ENCODE data around the gene ZNFX1.
A peak's percentile ranks its signal among the peaks of the same experiment; 100 is the strongest.
"Not testable (repeated sequence)": the region's sequence is repeated elsewhere in the genome, so short reads cannot be mapped to it uniquely, and the experiment has no call there.

Gene ZNFX1

DNA sequence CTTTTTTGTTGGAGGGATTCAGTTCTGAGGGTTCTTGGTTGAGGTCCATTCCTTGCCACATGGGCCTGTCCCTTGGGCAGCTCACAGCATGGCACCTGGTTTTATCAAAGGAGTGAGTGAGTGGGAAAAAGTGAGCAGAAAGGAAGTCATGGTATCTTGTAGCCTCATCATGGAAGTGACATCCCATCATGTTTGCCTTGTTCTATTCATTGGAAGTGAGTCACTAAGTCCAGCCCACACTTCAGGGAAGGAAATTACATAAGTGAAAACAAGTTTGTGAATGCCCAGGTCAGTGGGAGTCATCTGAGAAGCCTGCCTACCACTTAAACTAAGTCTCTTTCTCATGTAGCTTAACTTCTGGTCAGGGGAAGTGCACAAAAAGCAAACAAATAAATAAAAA lies 32.8 kb upstream of the ZNFX1 start:
- DNase-seq (ENCODE audit: low read depth in 1 of 2, low spot score in 1 of 2), result no peak
- in situ Hi-C loops (cut with HindIII; ENCODE audit: low pct_unique_long_range_greater_than_20kb, low sequenced_read_pairs), result no loop called here
- TF ChIP-seq JUND (IDR thresholded peaks at IDR 0.05; ENCODE audit: low read depth), result no peak

DNA sequence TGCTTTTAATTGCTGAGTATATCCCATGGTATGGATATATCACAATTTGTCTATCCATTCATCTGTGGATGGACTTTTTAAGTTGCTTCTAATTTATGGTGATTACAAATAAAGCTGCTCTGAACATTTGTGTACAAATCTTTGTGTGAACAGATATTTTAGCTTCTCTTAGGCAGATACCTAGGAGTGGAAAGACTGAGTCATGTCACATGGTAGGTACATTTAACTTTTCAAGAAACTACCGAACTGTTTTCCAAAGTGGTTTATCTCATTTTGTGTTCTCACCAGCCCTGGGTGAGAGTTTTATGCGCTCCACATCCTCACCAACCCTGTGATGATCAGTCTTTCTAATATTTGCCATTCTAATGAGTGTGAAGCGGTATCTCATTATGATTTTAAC lies 31.0 kb upstream of the ZNFX1 start:
- in situ Hi-C loops (cut with HindIII; ENCODE audit: low pct_unique_long_range_greater_than_20kb, low sequenced_read_pairs), result no loop called here
- TF ChIP-seq JUND (IDR thresholded peaks at IDR 0.05; ENCODE audit: low read depth), result no peak
- no peak for DNase-seq (ENCODE audit: low read depth in 1 of 2, low spot score in 1 of 2)

DNA sequence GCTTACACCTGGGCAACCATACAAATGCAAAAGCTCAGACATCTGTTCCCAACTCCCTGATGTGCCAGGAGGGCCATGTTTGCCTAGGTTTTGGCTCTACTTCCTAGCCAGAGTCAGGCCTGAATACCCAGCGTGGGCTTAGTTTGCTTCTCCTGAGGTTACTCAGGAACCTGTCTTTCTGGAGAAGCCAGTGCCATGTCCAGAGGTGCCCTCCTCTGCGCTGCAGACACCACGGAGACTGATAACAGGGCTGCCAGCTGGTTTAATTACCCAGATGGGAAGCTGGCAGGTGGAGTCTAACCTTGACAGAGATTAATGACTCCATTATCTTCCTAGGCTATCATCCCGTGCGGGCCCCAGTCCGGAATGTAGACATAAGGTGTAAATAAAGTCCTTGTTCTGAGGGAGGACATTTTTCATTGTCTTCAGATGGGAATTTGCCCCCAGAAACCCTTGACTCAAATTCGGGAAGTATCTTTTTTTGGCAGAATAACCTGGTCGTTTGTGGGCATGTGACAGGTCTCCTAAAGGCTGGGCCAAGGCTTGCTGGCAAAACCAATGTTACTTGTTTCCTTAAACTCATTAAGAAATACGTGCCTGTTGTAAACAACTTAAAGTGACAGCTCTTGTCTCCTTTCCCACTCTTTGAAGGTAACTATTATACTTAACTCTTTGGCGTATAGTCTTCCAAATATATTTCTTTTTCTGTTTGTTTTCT lies 29.2 kb upstream of the ZNFX1 start:
- TF ChIP-seq JUND (IDR thresholded peaks at IDR 0.05; ENCODE audit: low read depth), result no peak

GRCh38 chr20:49303065-49303552 lies 25.3 kb upstream of the ZNFX1 start:
- no peak for DNase-seq (ENCODE audit: low read depth in 1 of 2, low spot score in 1 of 2)
- no peak for TF ChIP-seq JUND (IDR thresholded peaks at IDR 0.05; ENCODE audit: low read depth)
- in situ Hi-C loops (cut with HindIII; ENCODE audit: low pct_unique_long_range_greater_than_20kb, low sequenced_read_pairs), result no loop called here

More for the DNA sequence above, 29.2 kb upstream of the ZNFX1 start:
- DNase-seq (ENCODE audit: low read depth in 1 of 2, low spot score in 1 of 2), result peak in 1 of 2 experiments; percentile 71
- in situ Hi-C loops (cut with HindIII; ENCODE audit: low pct_unique_long_range_greater_than_20kb, low sequenced_read_pairs), result no loop called here

DNA sequence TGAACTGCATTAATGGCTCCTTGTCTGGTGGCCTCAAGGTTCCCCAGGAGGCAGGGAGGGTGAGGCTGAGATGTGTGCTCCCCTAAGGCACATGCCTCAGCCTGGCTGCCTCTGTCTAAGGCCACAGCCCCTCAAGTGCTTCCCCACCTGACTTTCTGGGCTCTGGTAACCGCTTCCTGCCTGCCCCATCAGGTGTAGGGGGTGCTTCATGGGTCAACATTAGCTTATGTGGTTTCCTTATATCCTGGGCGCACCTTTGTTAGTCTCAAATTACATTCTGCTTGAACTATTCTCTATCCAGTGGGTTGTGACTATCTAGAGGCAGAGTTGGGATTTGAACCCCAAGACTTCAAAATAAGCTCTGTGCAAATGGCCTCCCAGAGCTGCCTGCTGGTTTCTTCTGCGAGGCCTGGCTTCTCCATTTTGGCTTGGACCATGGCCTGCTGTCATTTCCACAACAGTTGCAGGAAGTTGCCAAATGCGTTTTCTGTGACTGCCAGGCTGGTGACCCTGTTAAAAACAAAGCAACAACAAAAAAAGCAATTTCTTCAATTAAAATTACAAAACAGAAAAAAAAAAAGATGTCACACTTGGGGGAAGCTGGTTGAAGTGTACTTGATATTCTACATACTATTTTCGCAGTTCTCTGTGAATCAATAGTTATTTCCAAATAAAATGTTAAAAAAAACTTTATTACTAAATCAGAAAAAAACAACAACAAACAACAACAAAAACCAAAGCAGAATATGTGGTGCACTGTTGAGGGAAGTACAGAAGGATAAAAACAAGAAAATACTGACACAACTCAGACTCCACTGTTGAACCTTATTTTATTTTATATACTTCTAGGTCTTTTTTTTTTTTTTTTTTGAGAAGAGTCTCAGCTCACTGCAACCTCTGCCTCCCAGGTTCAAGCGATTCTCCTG lies 20.0 kb upstream of the ZNFX1 start:
- in situ Hi-C loops (cut with HindIII; ENCODE audit: low pct_unique_long_range_greater_than_20kb, low sequenced_read_pairs), result no loop called here
- DNase-seq (ENCODE audit: low read depth in 1 of 2, low spot score in 1 of 2), result no peak
- TF ChIP-seq JUND (IDR thresholded peaks at IDR 0.05; ENCODE audit: low read depth), result no peak

DNA sequence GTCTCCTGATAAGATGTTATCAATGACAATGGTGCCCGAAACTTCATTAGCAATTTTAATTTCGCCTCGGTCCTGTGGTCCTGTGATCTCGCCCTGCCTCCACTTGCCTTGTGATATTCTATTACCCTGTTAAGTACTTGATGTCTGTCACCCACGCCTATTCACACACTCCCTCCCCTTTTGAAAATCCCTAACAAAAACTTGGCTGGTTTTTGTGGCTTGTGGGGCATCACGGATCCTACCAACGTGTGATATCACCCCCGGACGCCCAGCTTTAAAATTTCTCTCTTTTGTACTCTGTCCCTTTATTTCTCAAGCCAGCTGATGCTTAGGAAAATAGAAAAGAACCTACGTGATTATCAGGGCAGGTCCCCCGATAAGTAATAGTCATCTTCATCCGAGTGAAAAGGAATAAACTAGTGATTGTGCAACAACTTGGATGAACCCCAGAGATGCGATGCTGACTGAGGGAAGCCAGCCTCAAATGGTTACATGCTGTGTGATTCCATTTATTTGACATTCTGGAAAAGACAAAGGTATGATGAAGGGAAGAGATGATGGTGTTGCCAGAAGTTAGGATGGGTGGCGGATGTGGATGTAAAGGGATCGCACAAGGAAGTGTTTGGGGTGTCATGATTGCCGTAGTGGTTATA lies 16.3 kb upstream of the ZNFX1 start:
- in situ Hi-C loops (cut with HindIII; ENCODE audit: low pct_unique_long_range_greater_than_20kb, low sequenced_read_pairs); DNase-seq (ENCODE audit: low read depth in 1 of 2, low spot score in 1 of 2): not testable (repeated sequence)

DNA sequence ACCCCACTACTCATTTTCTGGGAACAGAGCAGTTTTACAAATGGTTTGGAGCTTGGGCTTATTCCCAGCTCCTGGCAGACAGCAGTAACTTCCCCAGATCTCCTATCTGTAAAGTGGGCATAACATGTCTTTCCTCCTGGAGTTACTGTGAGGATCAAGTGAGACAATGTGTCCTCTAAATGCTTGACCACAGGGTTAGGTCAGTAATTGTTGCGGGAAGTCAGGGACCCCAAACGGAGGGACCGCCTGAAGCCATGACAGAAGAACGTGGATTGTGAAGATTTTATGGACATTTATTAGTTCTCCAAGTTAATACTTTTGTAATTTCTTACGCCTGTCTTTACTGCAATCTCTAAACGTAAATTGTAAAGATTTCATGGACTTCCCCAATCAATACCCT lies 15.3 kb upstream of the ZNFX1 start:
- in situ Hi-C loops (cut with HindIII; ENCODE audit: low pct_unique_long_range_greater_than_20kb, low sequenced_read_pairs), result no loop called here
- DNase-seq (ENCODE audit: low read depth in 1 of 2, low spot score in 1 of 2), result no peak
- TF ChIP-seq JUND (IDR thresholded peaks at IDR 0.05; ENCODE audit: low read depth), result no peak

- in situ Hi-C loops (cut with HindIII; ENCODE audit: low pct_unique_long_range_greater_than_20kb, low sequenced_read_pairs), result no loop called here
- TF ChIP-seq JUND (IDR thresholded peaks at IDR 0.05; ENCODE audit: low read depth), result no peak
- DNase-seq (ENCODE audit: low read depth in 1 of 2, low spot score in 1 of 2), result no peak
These were observed 14.2 kb upstream of the ZNFX1 start for GRCh38 chr20:49292010-49292409.

- no peak for DNase-seq (ENCODE audit: low read depth in 1 of 2, low spot score in 1 of 2)
- in situ Hi-C loops (cut with HindIII; ENCODE audit: low pct_unique_long_range_greater_than_20kb, low sequenced_read_pairs), result no loop called here
- no peak for TF ChIP-seq JUND (IDR thresholded peaks at IDR 0.05; ENCODE audit: low read depth)
These were observed 13.3 kb upstream of the ZNFX1 start for GRCh38 chr20:49291200-49291599.

DNA sequence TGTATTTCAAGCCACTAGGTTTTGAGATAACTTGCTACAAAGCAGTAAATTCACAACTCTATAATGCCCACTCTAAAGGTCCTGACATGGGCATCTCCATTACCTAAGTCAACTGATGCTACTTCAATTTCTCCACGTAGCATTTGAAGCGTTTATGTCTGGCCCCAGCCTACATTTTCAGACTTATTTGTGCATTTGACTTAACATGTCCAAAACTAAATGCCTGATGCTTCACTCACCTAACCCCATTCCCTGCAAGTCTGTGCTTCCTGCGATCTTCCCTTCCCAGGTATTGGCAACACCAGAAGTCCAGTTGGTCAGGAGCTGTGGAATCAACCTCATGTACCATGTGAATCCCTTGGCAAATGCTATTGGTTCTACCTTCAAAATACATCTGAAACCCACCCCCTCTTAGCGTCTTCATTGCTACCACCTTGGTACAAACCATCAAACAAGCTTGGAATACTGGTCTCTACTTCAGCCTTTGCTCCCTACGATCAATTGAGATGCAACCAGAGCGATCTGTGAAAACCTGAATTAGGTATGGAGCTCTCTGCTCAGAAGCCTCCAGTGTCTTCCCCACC lies 12.8 kb upstream of the ZNFX1 start:
- peak in 1 of 2 experiments; percentile 36 for DNase-seq (ENCODE audit: low read depth in 1 of 2, low spot score in 1 of 2)
- no peak for TF ChIP-seq JUND (IDR thresholded peaks at IDR 0.05; ENCODE audit: low read depth)
- in situ Hi-C loops (cut with HindIII; ENCODE audit: low pct_unique_long_range_greater_than_20kb, low sequenced_read_pairs), result no loop called here

GRCh38 chr20:49288784-49289696 lies 11.2 kb upstream of the ZNFX1 start:
- 0 out of 2 replicates have a peak, but pooled peaks have one; percentile 18 for TF ChIP-seq JUND (IDR thresholded peaks at IDR 0.05; ENCODE audit: low read depth)
- in situ Hi-C loops (cut with HindIII; ENCODE audit: low pct_unique_long_range_greater_than_20kb, low sequenced_read_pairs), result no loop called here
- DNase-seq (ENCODE audit: low read depth in 1 of 2, low spot score in 1 of 2), result peak in 1 of 2 experiments; percentile 93
